Spleen (tissue), 3 donors: ENCODE data around the gene ZNF638.
"Not testable (repeated sequence)": the region's sequence is repeated elsewhere in the genome, so short reads cannot be mapped to it uniquely, and the experiment has no call there.

Source experiments
- POLR2A ChIP-seq, 3 donors: fragments of 450-650 bp; IDR thresholded peaks; one replicate each; pipeline ENCODE4 v1.5.1; 2017; ENCODE audit warnings: antibody characterized with exemption in 3 of 3, mild to moderate bottlenecking in 1 of 3
- POLR2AphosphoS5 ChIP-seq, 3 donors: sonication (generic); formaldehyde crosslinking; IDR thresholded peaks; one replicate each; pipeline ENCODE4 v1.5.1; 2017; ENCODE audit warnings: antibody characterized with exemption in 3 of 3

DNA sequence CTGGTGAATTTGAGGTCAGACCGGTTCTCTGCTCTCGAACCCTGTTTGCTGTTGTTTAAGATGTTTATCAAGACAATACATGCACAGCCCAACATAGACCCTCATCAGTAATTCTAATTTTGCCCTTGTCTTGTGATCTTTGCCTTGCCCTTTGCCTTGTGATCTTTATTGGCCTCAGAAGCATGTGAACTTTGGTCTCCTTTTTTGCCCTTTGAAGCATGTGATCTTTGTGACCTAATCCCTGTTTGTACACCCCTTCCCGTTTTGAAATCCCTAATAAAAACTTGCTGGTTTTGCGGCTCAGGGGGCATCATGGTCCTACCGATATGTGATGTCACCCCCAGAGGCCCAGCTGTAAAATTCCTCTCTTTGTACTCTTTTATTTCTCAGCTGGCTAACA lies 113.6 kb downstream of the ZNF638 start:
- not testable (repeated sequence) for TF ChIP-seq POLR2A, POLR2AphosphoS5 (IDR thresholded peaks at IDR 0.05)
